Heart left ventricle (tissue), 13 donors: ENCODE results near the gene FOXP2.

Source experiments
- POLR2A ChIP-seq, 2 donors: fragments of 450-650 bp; IDR thresholded peaks; one replicate each; pipeline ENCODE4 v1.6.1; 2017; ENCODE audit warnings: antibody characterized with exemption in 2 of 2, mild to moderate bottlenecking in 2 of 2, moderate library complexity in 2 of 2
- TF ChIP-seq, protein P1 (sequence below), 12 donors: fragments of 200-600 bp; sonication (generic) in 4 of 12; IDR thresholded peaks; one replicate each; pipeline versions ENCODE4 v1.5.0 to v1.8.0; 2018 to 2022; ENCODE audit warnings: antibody characterized with exemption in 12 of 12, mild to moderate bottlenecking in 5 of 12
- donor health status: ischemic (EF 13 %, LVEDD 7.1; RV severe dilation, severe dysfunction).
- donor health status: DM: no; HTN: yes; CAD: no.
- donor health status: DM: no; HTN: no; CAD: no.
- donor health status: ischemic (EF 25% LVEDD 6.9; RV normal size, moderate dysfunction).
- donor health status: ischemic (EF 25% LVEDD 5.7; RV mildly dilated, moderate dysfunction).
- donor health status: ischemic (EF 35%, LVEDD 5.7; RV mildly dilated, moderate dysfunction).
- donor health status: nonischemic (EF 11% LVEDD 7.7; RV severe dilation, severe dysfunction).
- donor health status: DM: yes; HTN: yes; CAD: no.
- donor health status: PGD.
- donor health status: ischemic (EF 29% LVEDD 5.4; RV normal size, mild dysfunction).
- donor health status: nonischemic (EF 23%, LVEDD 6.1; RV moderate dilation, normal function).

DNA sequence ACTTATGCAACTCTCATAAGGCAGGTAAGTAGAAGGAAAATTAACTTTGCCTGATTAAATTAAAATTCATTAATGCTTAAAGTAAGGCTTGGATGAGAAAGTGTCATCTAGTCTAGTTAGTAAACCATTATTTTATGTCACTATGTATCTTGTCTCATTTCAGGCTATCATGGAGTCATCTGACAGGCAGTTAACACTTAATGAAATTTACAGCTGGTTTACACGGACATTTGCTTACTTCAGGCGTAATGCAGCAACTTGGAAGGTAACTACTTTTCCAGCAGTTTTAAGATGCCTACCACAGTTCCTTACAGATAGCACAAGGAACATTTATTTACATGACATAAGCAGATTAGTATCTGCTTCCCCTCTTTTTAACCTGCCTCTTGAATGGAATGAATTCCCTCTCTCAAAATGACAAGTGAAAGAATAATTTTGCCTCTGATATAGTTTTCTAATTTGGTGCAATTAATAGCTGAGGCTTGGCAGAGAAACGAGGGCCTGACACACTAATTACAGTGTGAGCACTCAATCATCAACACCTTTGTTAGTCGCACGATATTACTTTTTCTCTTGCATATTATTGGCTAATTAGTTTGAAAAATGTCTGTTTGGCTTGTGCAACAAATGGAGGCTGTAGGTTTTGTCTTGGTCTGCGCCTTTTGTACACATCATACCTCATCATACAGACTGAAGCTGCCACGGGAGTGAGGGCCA, 245.0 kb downstream of the FOXP2 start:
- no peak for TF ChIP-seq POLR2A (IDR thresholded peaks at IDR 0.05)
- TF ChIP-seq, protein P1, sequence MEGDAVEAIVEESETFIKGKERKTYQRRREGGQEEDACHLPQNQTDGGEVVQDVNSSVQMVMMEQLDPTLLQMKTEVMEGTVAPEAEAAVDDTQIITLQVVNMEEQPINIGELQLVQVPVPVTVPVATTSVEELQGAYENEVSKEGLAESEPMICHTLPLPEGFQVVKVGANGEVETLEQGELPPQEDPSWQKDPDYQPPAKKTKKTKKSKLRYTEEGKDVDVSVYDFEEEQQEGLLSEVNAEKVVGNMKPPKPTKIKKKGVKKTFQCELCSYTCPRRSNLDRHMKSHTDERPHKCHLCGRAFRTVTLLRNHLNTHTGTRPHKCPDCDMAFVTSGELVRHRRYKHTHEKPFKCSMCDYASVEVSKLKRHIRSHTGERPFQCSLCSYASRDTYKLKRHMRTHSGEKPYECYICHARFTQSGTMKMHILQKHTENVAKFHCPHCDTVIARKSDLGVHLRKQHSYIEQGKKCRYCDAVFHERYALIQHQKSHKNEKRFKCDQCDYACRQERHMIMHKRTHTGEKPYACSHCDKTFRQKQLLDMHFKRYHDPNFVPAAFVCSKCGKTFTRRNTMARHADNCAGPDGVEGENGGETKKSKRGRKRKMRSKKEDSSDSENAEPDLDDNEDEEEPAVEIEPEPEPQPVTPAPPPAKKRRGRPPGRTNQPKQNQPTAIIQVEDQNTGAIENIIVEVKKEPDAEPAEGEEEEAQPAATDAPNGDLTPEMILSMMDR (IDR thresholded peaks at IDR 0.05) = no peak
